NCI-H1092 (cell line): ENCODE data around the gene TRMT2B.
"Not testable (repeated sequence)": the region's sequence is repeated elsewhere in the genome, so short reads cannot be mapped to it uniquely, and the experiment has no call there.

Source experiments
- DNase-seq: peaks from one replicate; lab custom pipeline; 2025; lab: John Stamatoyannopoulos, UW

The TRMT2B gene

DNA sequence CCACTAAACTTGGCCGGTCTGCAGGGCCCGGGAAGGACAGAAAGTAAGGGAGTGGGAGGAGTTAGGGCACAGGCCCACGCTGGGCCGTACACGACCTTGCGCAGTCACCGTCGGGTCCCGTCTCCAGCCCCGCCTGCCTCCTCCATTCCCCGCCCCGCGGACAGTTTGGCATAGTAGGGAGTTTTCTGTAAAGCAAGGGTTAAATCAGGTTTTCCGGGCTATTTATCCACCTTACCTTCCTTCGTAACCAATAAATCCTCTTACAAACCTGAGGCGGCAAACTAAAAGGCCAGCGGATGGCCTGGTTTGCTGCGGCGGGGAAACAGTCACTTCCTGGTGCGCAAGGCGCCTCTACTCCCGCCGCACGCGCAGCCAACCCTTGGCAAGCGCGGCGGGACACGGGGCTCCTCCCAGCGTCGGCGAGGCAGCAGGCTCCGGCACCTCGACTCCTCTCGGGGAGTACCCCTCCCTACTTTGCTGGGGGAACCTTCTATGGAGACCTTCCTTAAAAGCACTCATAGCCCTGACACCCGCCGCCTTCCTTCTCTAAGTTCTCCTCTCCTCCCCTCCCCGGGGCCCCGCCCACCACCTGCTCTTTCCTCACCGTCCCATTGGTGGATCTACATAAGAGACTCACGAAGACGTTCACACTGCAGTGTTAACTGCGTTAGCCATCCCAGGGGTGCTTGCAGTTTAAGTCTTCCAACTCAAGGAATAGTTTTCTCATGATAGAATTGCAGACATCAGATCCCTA lies at the start of gene TRMT2B:
Gene TRMT2B (minus strand): TSS at position 563 of the 754 bp plus-strand sequence. CDS start 9,822 bp downstream, outside the sequence.
- peak; percentile 39 for DNase-seq

- peak; percentile 94 for DNase-seq
Observed at GRCh38 chrX:101097546-101098453, 45.9 kb upstream of the TRMT2B start, which contains the start of gene CENPI. TSS of gene CENPI (plus strand) at chrX:101098204. CDS start at chrX:101101071, 2,867 bp downstream.

DNA sequence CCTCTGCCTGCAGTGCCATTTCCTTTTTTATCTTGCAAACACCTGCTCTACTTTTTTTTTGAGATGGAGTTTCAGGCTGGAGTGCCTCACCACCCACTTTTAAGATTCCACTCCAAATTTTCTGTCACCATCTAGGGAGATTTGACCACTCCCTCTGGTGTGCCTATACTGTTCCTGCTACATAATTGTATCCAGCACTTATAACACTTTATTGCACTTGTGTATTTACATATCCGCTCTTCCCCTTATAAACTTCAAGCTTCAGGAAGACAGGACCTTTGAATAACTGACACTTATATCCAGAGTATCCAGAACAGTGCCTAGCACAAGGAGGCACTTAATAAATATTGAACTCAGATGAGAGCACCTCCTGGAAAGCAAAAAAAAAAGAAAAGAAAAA lies 39.9 kb upstream of the TRMT2B start:
- DNase-seq: no peak

DNA sequence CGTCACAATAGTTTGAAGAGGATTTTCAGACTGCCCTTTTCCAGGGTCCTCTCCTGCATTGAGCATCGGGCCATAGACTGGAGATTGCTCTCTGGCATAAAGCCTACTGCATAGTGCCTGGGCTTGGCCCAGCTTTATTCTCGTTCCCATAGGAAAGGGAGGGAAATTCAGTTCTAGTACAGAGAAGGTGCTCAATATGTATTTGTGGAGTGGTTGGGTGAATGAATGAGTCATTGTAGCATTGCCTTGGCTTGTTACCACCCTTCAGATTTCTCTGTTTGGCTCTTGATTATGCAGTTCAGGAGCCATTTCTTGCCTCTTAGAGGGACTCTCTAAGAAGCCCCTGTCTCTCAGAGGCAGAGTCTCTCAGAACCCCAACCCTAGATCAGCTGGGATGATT lies 29.3 kb upstream of the TRMT2B start:
- no peak for DNase-seq

GRCh38 chrX:101080326-101081124 lies 28.6 kb upstream of the TRMT2B start:
- DNase-seq: no peak

- no peak for DNase-seq
Observed at GRCh38 chrX:101079736-101080270, 27.9 kb upstream of the TRMT2B start.

- peak; percentile 8 for DNase-seq
Observed at GRCh38 chrX:101078716-101079598, 27.0 kb upstream of the TRMT2B start, which contains the start of gene TMEM35A. TSS of gene TMEM35A (plus strand) at chrX:101078879. CDS start at chrX:101079003, 124 bp downstream.

DNA sequence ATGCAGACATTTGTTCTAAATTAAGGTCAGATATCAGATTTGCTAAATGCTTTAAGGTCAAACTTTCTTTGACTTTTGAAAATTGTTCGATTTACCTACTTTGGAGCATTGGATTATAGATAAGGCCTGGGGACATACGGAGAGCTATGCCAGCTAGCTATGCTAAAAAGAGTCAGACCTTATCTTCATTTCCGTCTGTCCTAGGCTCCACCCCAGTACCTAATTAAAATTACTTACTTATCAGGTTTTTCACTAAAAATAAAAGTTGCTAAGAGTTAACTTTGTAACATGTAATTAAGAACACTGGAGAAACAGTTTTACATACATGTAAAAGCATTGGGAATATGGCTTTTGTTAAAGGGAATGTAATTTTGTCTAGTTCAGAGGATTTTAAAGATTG lies 19.7 kb upstream of the TRMT2B start:
- DNase-seq: no peak

DNA sequence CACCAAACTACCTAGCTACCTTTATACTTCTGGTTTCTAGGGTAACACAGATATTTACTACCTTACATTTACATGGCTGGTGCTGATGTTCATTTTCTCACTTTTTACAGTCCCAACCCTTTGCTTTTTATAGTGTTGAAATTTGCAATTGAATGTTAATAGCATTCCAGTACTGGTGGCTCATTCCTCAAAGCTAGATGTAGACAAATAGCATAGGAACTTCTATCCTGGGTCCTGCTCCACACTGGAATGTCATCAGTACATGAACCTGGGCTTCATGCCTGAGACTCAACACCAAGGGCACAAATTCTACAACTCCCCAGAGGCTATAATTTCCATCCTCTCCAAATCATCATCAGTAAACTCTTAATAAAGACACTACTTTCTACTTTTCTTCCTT lies 10.3 kb upstream of the TRMT2B start:
- no peak for DNase-seq

GRCh38 chrX:101057093-101057714 lies 5.3 kb upstream of the TRMT2B start:
- DNase-seq: no peak

DNA sequence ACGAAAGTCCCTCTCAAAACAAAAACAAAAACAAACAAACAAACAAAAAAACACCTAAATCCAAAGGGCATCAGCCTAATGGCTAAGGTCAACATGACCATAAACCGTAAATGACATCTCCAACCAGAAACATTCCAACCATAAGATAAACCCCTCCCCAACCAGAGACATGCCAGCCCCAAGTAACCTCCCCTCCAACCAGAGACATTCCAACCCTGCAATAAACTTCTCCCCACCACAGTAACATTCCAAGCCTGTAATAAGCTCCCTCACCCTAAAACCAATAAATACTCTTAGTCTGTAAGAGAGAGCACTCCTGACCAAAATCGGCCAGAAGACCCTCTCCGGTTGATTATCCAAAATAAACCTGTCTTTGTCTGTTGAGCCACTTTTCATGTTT lies 4.6 kb upstream of the TRMT2B start:
- DNase-seq: not testable (repeated sequence)

GRCh38 chrX:101051153-101051548 lies 760 bp downstream of the TRMT2B start:
- no peak for DNase-seq

- DNase-seq: no peak
Observed at GRCh38 chrX:101040197-101040596, 11.7 kb downstream of the TRMT2B start.

DNA sequence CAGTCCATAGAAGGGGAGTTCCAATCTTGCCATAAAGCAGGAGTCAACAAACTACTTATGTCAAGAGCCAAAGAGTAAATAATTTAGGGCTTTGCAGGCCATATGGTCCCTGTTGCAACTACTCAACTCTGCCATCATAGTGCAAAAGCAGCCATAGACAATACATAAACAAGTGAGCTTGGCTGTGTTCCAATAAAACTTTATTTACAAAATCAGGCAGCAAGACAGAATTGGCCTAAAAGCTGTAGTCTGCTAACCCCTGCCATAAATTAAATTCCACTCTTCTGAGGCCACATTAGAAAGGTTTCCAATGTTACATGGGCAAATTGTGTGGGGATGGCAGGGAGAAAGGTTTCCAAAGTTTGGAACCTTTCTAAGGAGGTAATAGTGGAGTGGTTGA lies 14.7 kb downstream of the TRMT2B start:
- no peak for DNase-seq

- DNase-seq: no peak
Observed at GRCh38 chrX:101029665-101030064, 22.2 kb downstream of the TRMT2B start.

- no peak for DNase-seq
Observed at GRCh38 chrX:101028562-101028961, 23.3 kb downstream of the TRMT2B start.

DNA sequence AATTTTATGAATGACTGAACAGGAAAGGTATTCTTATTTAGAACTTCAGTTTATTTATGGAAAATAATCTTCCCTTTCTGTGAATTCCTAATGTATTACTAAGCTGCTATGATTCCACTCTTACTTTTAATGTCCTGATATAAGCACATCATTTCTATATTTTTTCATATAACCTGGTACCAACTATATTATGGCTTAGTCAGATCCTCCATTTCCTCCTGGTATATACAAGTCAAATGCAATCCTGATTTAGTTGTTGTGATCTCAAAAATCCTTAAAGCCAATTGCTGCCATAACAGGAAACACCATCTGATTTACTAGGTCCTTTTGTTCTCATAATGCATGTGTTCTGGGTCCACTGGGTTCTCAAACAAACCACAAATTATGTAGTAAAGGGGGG lies 26.8 kb downstream of the TRMT2B start:
- no peak for DNase-seq

- DNase-seq: no peak
Observed at GRCh38 chrX:101022020-101022419, 29.9 kb downstream of the TRMT2B start.

DNA sequence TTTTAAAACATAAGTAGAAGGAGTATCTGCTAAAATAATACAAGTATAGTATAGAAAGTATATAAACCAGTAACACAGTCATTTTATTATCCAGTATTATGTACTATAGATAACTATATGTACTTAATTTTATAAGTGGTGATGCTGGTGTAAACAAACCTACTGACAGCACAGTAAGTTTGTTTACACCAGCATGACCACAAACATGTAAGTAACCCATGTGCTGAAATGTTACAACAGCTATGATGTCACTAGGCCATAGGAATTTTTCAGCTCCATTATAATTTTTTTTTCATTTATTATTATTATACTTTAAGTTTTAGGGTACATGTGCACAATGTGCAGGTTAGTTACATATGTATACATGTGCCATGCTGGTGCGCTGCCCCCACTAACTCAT lies 39.9 kb downstream of the TRMT2B start:
- not testable (repeated sequence) for DNase-seq

DNA sequence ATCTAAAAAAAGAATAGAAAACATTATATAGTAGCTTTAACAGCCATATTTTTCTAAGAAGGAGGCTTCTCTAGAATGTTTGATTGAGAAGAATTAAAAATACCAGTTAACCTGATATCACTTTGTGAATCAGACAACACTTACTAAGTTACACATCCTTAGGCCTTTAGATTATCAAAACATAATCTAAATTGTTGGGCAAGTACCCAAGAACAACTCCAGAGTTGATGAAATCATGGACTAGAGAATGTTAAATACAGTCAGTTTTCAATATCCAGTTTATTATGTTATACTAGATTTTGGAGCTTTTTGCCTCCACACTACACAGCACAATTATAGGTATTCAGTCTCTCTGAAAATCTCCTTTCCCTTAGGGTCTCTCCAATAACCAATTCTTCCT lies 42.8 kb downstream of the TRMT2B start:
- no peak for DNase-seq
